Fibroblast of lung (primary cell): ENCODE data around the gene VAV1. TPM values are rescaled to one million over a fixed set of nuclear protein-coding genes. Genes with fewer than 3 reads are reported as not detected.

Experiments
- DNase-seq, 2 donors: peaks; one replicate each; pipeline versions ENCODE4 v3.0.0 to v3.0.0-alpha.2; 2010; ENCODE audit warnings: low read depth in 2 of 2
- H2AFZ ChIP-seq: 2 replicates; pipeline ENCODE4 v1.5.1; 2012; ENCODE audit warnings: low read length, control low read depth, inconsistent platforms
- H3K27ac ChIP-seq: 2 replicates; pipeline ENCODE4 v1.5.1; 2011; ENCODE audit warnings: low read length, control low read depth; ENCODE audit not compliant: insufficient read depth
- H3K27me3 ChIP-seq: 2 replicates; pipeline ENCODE4 v1.5.1; 2011; ENCODE audit warnings: mild to moderate bottlenecking, low read length; ENCODE audit not compliant: control insufficient read depth, insufficient read depth
- H3K36me3 ChIP-seq: 2 replicates; pipeline ENCODE4 v1.5.1; 2011; ENCODE audit warnings: low read length; ENCODE audit not compliant: control insufficient read depth, insufficient read depth
- H3K4me1 ChIP-seq: 2 replicates; pipeline ENCODE4 v1.5.1; 2011; ENCODE audit warnings: low read length; ENCODE audit not compliant: control insufficient read depth, insufficient read depth; ENCODE audit errors: extremely low read depth
- H3K4me2 ChIP-seq: 2 replicates; pipeline ENCODE4 v1.5.1; 2011; ENCODE audit warnings: low read length, control low read depth; ENCODE audit not compliant: insufficient read depth; ENCODE audit errors: extremely low read depth
- H3K4me3 ChIP-seq, 4 experiments: fragments of 200-600 bp in 1 of 4; sonication (generic) in 1 of 4; replicated peaks in 1 of 4; 2 replicates each; pipeline ENCODE4 v1.5.1; 2011 to 2016; ENCODE audit warnings: low read length in 4 of 4, low read depth in 3 of 4, mild to moderate bottlenecking in 3 of 4, control low read depth in 2 of 4, inconsistent platforms in 1 of 4, mixed read lengths in 1 of 4; ENCODE audit not compliant: insufficient read depth in 1 of 4; ENCODE audit errors: control extremely low read depth in 1 of 4
- H3K79me2 ChIP-seq: 2 replicates; pipeline ENCODE4 v1.5.1; 2012; ENCODE audit warnings: mild to moderate bottlenecking, low read length, inconsistent platforms; ENCODE audit not compliant: control insufficient read depth, insufficient read depth
- H3K9ac ChIP-seq: 2 replicates; pipeline ENCODE4 v1.5.1; 2011; ENCODE audit warnings: mild to moderate bottlenecking, low read length, control low read depth; ENCODE audit not compliant: insufficient read depth
- H3K9me3 ChIP-seq: 2 replicates; pipeline ENCODE4 v1.5.1; 2012; ENCODE audit warnings: low read depth, low read length; ENCODE audit not compliant: control insufficient read depth, insufficient read depth
- H4K20me1 ChIP-seq: 2 replicates; pipeline ENCODE4 v1.5.1; 2011; ENCODE audit warnings: low read length; ENCODE audit not compliant: control insufficient read depth, insufficient read depth; ENCODE audit errors: extremely low read depth
- EZH2 ChIP-seq: IDR thresholded peaks from 2 replicates; pipeline ENCODE4 v1.5.1; 2012; ENCODE audit warnings: low read length, control low read depth, mild to moderate bottlenecking; ENCODE audit errors: missing control alignments
- polyA plus RNA-seq, 2 donors: library from polyadenylated mRNA; depleted of rRNA in 1 of 2; stranded (reverse) in 1 of 2; unstranded in 1 of 2; fragments of >200 nt; gene quantifications; 2 replicates each; pipeline ENCODE4 v1.2.1, GENCODE V29; 2011 to 2012; ENCODE audit warnings: missing spikeins in 1 of 2
- total RNA-seq: library from RNA; depleted of rRNA; stranded (reverse); fragments of >200 nt; gene quantifications from 2 replicates; pipeline ENCODE4 v1.2.1, GENCODE V29; 2014
- TF ChIP-seq, protein P1 (sequence below), 2 donors: IDR thresholded peaks in 1 of 2; conservative IDR thresholded peaks in 1 of 2; 1 replicate in 1 of 2; 2 replicates in 1 of 2; pipeline ENCODE4 v1.5.1; 2011 to 2012; ENCODE audit warnings: low read length in 2 of 2, control low read depth in 1 of 2, inconsistent platforms in 1 of 2, low read depth in 1 of 2, mild to moderate bottlenecking in 1 of 2

VAV1 gene
- total and polyA plus RNA-seq, 2 donors (not counting 1 experiment from before 2014, with no cell fraction given), result not detected

DNA sequence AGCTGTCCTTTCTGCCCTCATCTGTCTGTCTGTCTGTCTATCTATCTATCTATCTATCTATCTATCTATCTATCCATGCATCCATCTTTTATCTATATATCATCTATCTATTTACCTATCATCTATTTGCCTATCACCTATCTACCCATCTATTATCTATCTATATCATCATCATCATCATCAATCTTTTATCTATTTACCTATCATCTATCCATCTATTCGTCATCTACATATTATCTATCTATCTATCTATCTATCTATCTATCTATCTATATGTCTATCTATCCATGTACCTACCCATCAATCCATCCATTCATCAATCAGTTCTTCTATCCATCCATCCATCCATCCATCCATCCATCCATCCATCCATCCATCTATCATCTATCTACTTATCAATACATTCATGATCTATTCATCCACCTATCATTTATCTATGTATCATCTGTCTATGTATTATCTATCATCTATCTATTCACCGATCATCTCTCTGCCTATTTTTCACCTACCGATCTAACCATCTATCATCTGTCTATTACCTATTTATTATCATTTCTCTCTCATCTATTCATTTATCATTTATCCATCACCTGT, 65.7 kb downstream of the VAV1 start:
- TF ChIP-seq EZH2, result no peak
- TF ChIP-seq, protein P1, sequence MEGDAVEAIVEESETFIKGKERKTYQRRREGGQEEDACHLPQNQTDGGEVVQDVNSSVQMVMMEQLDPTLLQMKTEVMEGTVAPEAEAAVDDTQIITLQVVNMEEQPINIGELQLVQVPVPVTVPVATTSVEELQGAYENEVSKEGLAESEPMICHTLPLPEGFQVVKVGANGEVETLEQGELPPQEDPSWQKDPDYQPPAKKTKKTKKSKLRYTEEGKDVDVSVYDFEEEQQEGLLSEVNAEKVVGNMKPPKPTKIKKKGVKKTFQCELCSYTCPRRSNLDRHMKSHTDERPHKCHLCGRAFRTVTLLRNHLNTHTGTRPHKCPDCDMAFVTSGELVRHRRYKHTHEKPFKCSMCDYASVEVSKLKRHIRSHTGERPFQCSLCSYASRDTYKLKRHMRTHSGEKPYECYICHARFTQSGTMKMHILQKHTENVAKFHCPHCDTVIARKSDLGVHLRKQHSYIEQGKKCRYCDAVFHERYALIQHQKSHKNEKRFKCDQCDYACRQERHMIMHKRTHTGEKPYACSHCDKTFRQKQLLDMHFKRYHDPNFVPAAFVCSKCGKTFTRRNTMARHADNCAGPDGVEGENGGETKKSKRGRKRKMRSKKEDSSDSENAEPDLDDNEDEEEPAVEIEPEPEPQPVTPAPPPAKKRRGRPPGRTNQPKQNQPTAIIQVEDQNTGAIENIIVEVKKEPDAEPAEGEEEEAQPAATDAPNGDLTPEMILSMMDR (conservative IDR thresholded peaks at IDR 0.05 in 1 of 2, IDR thresholded peaks at IDR 0.05 in 1 of 2; ENCODE audit: low read depth in 1 of 2, low read length in 2 of 2), result no peak
- Histone ChIP-seq H3K9ac (no peak overlapping the region), H3K79me2 (no peaks in the 10 kb centered on the region), H3K9me3 (no peaks in the 10 kb centered on the region), H3K36me3 (no peaks in the 10 kb centered on the region), H3K4me2 (no peak overlapping the region), H3K4me1 (no peaks in the 10 kb centered on the region), H2AFZ (no peak overlapping the region), H3K27me3 (no peaks in the 10 kb centered on the region), H3K27ac (no peak overlapping the region), H3K4me3 (no peak overlapping the region), H4K20me1 (no peaks in the 10 kb centered on the region)
- no peak for DNase-seq

DNA sequence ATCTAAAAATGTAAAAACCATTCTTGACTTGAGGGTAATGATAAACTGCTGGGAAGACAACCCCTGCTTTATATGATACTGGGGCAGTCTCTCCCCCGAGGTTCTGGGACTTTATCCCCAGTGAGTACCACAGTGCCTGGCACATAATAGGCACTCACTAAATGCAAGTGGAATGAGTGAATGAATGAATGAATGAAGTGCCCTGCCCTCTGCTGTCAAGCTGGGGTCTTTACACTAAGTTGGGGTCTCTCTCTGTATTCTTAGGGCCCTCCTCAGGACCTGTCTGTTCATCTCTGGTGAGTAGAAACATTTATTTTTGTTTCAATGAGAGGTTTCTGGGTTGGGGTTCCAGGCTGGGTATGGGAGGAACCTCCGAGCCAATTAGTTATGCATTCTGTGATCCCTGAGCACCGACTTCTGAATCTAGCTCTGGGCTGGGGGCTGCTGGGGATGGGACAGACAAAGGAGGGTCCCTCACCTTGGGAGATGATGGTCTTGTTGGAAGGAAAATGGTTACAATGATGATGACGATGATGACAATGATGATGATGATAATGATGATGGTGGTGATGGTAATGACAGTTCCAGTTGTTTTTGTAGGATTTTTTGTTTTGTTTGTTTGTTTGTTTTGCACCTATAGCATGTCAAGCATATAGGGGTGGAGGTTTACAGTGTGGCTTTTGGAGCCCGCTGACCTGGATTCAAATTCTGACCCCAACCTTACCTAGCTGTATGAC, 70.5 kb downstream of the VAV1 start:
- Histone ChIP-seq H3K79me2 (no peaks in the 10 kb centered on the region), H3K27me3 (no peaks in the 10 kb centered on the region), H2AFZ (no peak overlapping the region), H4K20me1 (no peaks in the 10 kb centered on the region), H3K9me3 (no peaks in the 10 kb centered on the region), H3K27ac (no peak overlapping the region), H3K4me3 (no peak overlapping the region), H3K36me3 (no peaks in the 10 kb centered on the region), H3K4me1 (no peaks in the 10 kb centered on the region), H3K9ac (no peak overlapping the region), H3K4me2 (no peak overlapping the region)
- DNase-seq, result no peak
- TF ChIP-seq EZH2, result no peak
- TF ChIP-seq, protein P1 (conservative IDR thresholded peaks at IDR 0.05 in 1 of 2, IDR thresholded peaks at IDR 0.05 in 1 of 2; ENCODE audit: low read depth in 1 of 2, low read length in 2 of 2), result no peak

DNA sequence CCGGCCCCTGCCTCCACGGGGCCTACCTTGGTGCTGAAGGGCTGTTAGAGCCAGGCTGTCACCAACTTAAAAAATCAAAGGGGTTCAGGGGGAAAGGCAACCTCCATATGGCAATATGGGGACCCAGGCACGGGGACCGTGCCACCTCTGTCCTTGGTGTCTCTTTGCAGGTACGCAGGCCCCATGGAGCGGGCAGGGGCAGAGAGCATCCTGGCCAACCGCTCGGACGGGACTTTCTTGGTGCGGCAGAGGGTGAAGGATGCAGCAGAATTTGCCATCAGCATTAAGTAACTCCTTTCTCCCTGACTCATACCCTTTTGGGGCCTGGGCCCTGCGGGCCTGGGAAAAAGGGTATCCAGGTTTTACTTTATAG, 75.3 kb downstream of the VAV1 start:
- H4K20me1 ChIP-seq, result no peaks in the 10 kb centered on the region
- H3K27me3 ChIP-seq, result no peaks in the 10 kb centered on the region
- no peak overlapping the region for H3K27ac ChIP-seq
- H3K79me2 ChIP-seq, result no peaks in the 10 kb centered on the region
- no peak overlapping the region for H3K4me3 ChIP-seq
- H2AFZ ChIP-seq, result no peak overlapping the region
- no peak overlapping the region for H3K9ac ChIP-seq
- H3K4me2 ChIP-seq, result no peak overlapping the region
- no peaks in the 10 kb centered on the region for H3K4me1 ChIP-seq
- H3K36me3 ChIP-seq, result no peaks in the 10 kb centered on the region
- no peak for DNase-seq
- H3K9me3 ChIP-seq, result no peaks in the 10 kb centered on the region
- TF ChIP-seq, protein P1 (conservative IDR thresholded peaks at IDR 0.05 in 1 of 2, IDR thresholded peaks at IDR 0.05 in 1 of 2; ENCODE audit: low read depth in 1 of 2, low read length in 2 of 2), result no peak
- TF ChIP-seq EZH2, result no peak
